ENCODE measurements around the gene TRIM6.
A peak's percentile ranks its signal among the peaks of the same experiment; 100 is the strongest.

The TRIM6 gene

DNA sequence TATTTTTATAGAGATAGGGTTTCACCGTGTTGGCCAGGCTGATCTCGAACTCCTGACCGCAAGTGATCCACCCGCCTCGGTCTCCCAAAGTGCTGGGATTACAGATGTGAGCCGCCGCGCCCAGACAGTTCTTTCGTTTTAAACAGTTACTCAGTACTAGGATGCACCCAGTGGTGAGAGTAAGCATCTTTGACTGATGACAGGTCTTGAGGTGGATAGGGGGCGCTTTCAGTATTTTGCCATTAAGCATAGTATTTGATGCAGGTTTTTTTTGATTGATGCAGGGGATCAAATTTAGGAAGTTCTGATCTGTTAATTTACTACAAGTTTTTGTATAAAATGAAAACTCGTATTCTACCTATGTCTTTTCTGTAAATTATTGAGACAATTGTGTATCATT is 15.2 kb downstream of the TRIM6 start:
- no peak overlapping the region for H3K4me2 ChIP-seq (ENCODE audit: low read depth, low read length, poor library complexity, severe bottlenecking)
- no peak overlapping the region for H2AFZ ChIP-seq (ENCODE audit: low read length)
- no peaks in the 10 kb centered on the region for H4K20me1 ChIP-seq (ENCODE audit: insufficient read depth, low read length, poor library complexity, severe bottlenecking)
- H3K9me2 ChIP-seq (replicated peaks; ENCODE audit: low read depth, low read length): no peaks in the 10 kb centered on the region
- TF ChIP-seq CTCF (conservative IDR thresholded peaks at IDR 0.05; ENCODE audit: low read length) (peak; percentile 55), EZH2phosphoT487 (IDR thresholded peaks at IDR 0.05; ENCODE audit: borderline replicate concordance) (no peak)
- no peak overlapping the region for H3K9ac ChIP-seq (ENCODE audit: low read depth, low read length, poor library complexity, severe bottlenecking)
- no peak overlapping the region for H3K4me3 ChIP-seq (ENCODE audit: low read length, poor library complexity, severe bottlenecking)
- no peaks in the 10 kb centered on the region for H3K9me3 ChIP-seq (ENCODE audit: insufficient read depth, low read depth, low read length)
- no peaks in the 10 kb centered on the region for H3F3A ChIP-seq (ENCODE audit: low read depth)
- no peaks in the 10 kb centered on the region for H3K27me3 ChIP-seq (ENCODE audit: insufficient read depth, low read length, poor library complexity, severe bottlenecking)
- H3K79me2 ChIP-seq (ENCODE audit: insufficient read depth, low read length): no peaks in the 10 kb centered on the region
- no peaks in the 10 kb centered on the region for H3K4me1 ChIP-seq (ENCODE audit: insufficient read depth, low read length, poor library complexity, severe bottlenecking)
- H3K36me3 ChIP-seq (ENCODE audit: insufficient read depth, low read length): no peaks in the 10 kb centered on the region

- H3K27me3 ChIP-seq (ENCODE audit: insufficient read depth, low read length, poor library complexity, severe bottlenecking): no peaks in the 10 kb centered on the region
- H3K9me2 ChIP-seq (replicated peaks; ENCODE audit: low read depth, low read length): no peaks in the 10 kb centered on the region
- no peaks in the 10 kb centered on the region for H3F3A ChIP-seq (ENCODE audit: low read depth)
- H2AFZ ChIP-seq (ENCODE audit: low read length): no peak overlapping the region
- no peak overlapping the region for H3K9ac ChIP-seq (ENCODE audit: low read depth, low read length, poor library complexity, severe bottlenecking)
- no peaks in the 10 kb centered on the region for H3K79me2 ChIP-seq (ENCODE audit: insufficient read depth, low read length)
- peaks cover 2% of the 10 kb centered on the region for H3K4me1 ChIP-seq (ENCODE audit: insufficient read depth, low read length, poor library complexity, severe bottlenecking)
- H4K20me1 ChIP-seq (ENCODE audit: insufficient read depth, low read length, poor library complexity, severe bottlenecking): no peaks in the 10 kb centered on the region
- H3K4me2 ChIP-seq (ENCODE audit: low read depth, low read length, poor library complexity, severe bottlenecking): no peak overlapping the region
- no peak for TF ChIP-seq EZH2phosphoT487 (IDR thresholded peaks at IDR 0.05; ENCODE audit: borderline replicate concordance)
- TF ChIP-seq CTCF (conservative IDR thresholded peaks at IDR 0.05; ENCODE audit: low read length): no peak
- H3K9me3 ChIP-seq (ENCODE audit: insufficient read depth, low read depth, low read length): no peaks in the 10 kb centered on the region
- no peaks in the 10 kb centered on the region for H3K36me3 ChIP-seq (ENCODE audit: insufficient read depth, low read length)
- no peak overlapping the region for H3K4me3 ChIP-seq (ENCODE audit: low read length, poor library complexity, severe bottlenecking)
Observed at GRCh38 chr11:5618807-5619206, 22.4 kb downstream of the TRIM6 start.

DNA sequence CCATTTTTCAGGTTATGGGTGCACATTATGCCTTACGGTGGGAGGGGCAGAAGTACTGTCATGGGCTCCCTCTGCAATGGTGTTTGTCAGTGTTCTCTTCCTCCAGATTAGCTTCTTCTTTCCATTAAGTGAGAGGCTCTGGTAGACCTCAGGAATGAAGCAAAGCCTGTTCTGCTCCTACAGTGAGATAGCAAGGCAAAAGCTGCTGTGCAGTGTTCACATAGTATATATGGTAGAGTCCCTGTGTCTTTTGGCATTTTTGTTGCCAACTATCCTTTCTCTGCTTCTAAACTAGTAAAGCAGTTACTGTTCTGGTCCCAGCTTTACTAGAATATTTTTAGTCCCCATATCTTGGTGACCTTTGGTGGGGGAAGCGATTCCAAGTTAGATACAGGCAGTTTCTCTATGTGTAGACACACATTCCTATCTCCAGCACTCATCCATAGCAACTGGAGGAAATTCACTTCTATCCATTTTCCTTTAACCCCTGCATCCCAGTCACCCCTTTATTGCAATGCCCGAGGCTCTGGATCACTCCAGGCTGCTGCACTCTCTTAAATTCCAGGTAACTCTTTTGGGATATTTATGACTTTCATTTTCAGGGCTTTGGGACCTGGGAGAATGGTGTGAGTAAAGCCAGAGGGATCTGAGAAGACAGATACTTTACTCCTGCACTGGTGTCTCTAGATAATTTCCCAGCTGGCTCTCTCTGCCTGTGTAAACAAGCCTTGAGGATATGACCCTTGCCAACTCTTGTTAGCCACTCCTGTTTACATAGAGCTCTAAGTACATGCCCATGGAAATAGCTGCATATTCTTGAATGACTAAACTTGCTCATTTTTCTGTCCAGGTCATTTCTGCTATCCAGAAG is 24.4 kb downstream of the TRIM6 start:
- TF ChIP-seq EZH2phosphoT487 (IDR thresholded peaks at IDR 0.05; ENCODE audit: borderline replicate concordance): no peak
- TF ChIP-seq CTCF (conservative IDR thresholded peaks at IDR 0.05; ENCODE audit: low read length): no peak
- Histone ChIP-seq H3K36me3 (ENCODE audit: insufficient read depth, low read length) (no peaks in the 10 kb centered on the region), H3K9ac (ENCODE audit: low read depth, low read length, poor library complexity, severe bottlenecking) (no peak overlapping the region), H3K4me1 (ENCODE audit: insufficient read depth, low read length, poor library complexity, severe bottlenecking) (peaks cover 14% of the 10 kb centered on the region), H3K9me3 (ENCODE audit: insufficient read depth, low read depth, low read length) (no peaks in the 10 kb centered on the region), H4K20me1 (ENCODE audit: insufficient read depth, low read length, poor library complexity, severe bottlenecking) (no peaks in the 10 kb centered on the region), H3K9me2 (replicated peaks; ENCODE audit: low read depth, low read length) (no peaks in the 10 kb centered on the region), H2AFZ (ENCODE audit: low read length) (no peak overlapping the region), H3K79me2 (ENCODE audit: insufficient read depth, low read length) (0 out of 2 replicates have a peak, but pooled peaks cover 5% of the 10 kb centered on the region), H3F3A (ENCODE audit: low read depth) (no peaks in the 10 kb centered on the region), H3K4me3 (ENCODE audit: low read length, poor library complexity, severe bottlenecking) (no peak overlapping the region), H3K27me3 (ENCODE audit: insufficient read depth, low read length, poor library complexity, severe bottlenecking) (no peaks in the 10 kb centered on the region), H3K4me2 (ENCODE audit: low read depth, low read length, poor library complexity, severe bottlenecking) (no peak overlapping the region)
